A549 treated with AZD9567 at 1 μM for 4 hours (cell line): ENCODE data around the gene SERPINA12. TPM values are rescaled to one million over a fixed set of nuclear protein-coding genes. Genes with fewer than 3 reads are reported as not detected.

Experiments
- total RNA-seq: library from RNA; stranded (reverse); fragments of 200-300 nt; extraction: Qiagen RNA extraction; gene quantifications from 5 replicates; pipeline ENCODE4 v1.2.3, GENCODE V29; 2022; ENCODE audit not compliant: insufficient read depth

SERPINA12 gene
- 0.05 TPM in 1 of 5 replicates, not detected in the others for total RNA-seq

GRCh38 chr14:94509356-94509755 is at the start of gene SERPINA12:
SERPINA12 (minus strand) TSS chr14:94509469; CDS start chr14:94498397, 11,072 bp downstream.

GRCh38 chr14:94476023-94476422 is 33.2 kb downstream of the SERPINA12 start, which contains the start of gene SERPINA9:
SERPINA9 (minus strand) TSS chr14:94476197; CDS start chr14:94469840, 6,357 bp downstream.

Other genes starting within 250 kb of the SERPINA12 start
- gene SERPINA10, start 216.2 kb downstream of the SERPINA12 start, total RNA-seq: not detected in 5 replicates
- 1.1 to 1.6 TPM (median 1.5 TPM) in 5 replicates for gene SERPINA6, start 186.1 kb downstream of the SERPINA12 start, total RNA-seq
- gene SERPINA2, start 142.8 kb downstream of the SERPINA12 start, total RNA-seq: not detected in 5 replicates
- gene SERPINA1, start 120.9 kb downstream of the SERPINA12 start, total RNA-seq: 0.86 to 9.9 TPM (median 1.1 TPM) in 5 replicates
- not detected in 5 replicates for gene SERPINA11, start 56.7 kb downstream of the SERPINA12 start, total RNA-seq
- not detected in 5 replicates for gene SERPINA9, start 33.3 kb downstream of the SERPINA12 start, total RNA-seq
- not detected in 5 replicates for gene SERPINA4, start 52.0 kb upstream of the SERPINA12 start, total RNA-seq
- 0.11 to 0.22 TPM (median 0.17 TPM) in 4 of 5 replicates, not detected in the other for gene SERPINA5, start 72.0 kb upstream of the SERPINA12 start, total RNA-seq
- 9.6 to 11.7 TPM (median 10.4 TPM) in 5 replicates for gene SERPINA3, start 102.9 kb upstream of the SERPINA12 start, total RNA-seq